Colon (tissue), 2 donors: ENCODE measurements around the gene MICALL2.

Experiments used
- FAIRE-seq: peaks from 2 replicates; lab custom pipeline; 2012; peaks lifted over from hg19 to GRCh38; lab: Jason Lieb, UNC
- donor health status: control.
- donor health status: control.

The MICALL2 gene

GRCh38 chr7:1458683-1459511, at the start of gene MICALL2:
MICALL2 (minus strand) TSS chr7:1459470; CDS start chr7:1459326, 144 bp downstream.
- FAIRE-seq = no peak

- no peak for FAIRE-seq
These were observed 49.0 kb upstream of the MICALL2 start for GRCh38 chr7:1508277-1508758.

DNA sequence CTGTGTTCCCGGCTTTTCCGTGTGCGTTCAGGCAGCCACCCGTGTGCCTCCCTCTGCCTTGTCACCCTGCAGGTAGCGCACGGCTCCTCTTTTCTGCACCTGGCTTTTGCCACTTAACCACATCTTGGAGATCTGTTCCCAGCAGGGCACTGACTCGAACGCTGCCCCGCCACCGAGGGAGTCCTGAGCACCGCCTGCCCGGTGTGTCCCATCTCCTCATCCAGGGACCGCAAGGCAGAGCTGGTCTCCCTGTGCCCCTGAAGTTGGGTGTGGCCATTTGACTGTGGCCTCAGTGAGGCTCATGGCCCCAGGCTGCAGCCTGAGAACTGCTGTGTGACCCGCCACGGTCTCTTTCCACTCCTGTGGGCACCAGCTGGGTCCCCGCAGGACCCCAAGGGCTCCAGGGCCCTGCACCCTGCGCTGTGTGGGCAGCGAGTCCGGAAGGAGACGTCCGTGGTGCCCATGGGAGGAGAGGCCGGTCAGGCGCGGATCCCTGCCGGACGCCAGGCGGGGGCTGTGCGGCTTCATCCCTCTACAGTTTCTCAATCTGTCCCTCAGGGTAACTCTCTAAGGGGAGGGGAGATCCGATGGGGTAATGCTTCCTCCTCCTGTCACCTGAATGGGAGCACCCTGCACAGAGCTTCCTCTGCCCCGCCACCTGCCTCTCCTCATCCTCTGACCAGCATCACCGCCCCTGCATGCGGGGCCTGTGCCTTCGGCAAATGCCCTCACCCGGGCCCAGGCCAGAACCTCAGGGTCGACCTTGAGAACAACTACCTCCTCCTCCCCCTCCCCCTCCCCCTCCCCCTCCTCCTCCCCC, 46.7 kb upstream of the MICALL2 start:
- FAIRE-seq = no peak

- no peak for FAIRE-seq
These were observed 44.8 kb upstream of the MICALL2 start, which contains the start of gene INTS1 for GRCh38 chr7:1503816-1504775. INTS1 (minus strand) TSS chr7:1504389; CDS start chr7:1503960, 429 bp downstream.

DNA sequence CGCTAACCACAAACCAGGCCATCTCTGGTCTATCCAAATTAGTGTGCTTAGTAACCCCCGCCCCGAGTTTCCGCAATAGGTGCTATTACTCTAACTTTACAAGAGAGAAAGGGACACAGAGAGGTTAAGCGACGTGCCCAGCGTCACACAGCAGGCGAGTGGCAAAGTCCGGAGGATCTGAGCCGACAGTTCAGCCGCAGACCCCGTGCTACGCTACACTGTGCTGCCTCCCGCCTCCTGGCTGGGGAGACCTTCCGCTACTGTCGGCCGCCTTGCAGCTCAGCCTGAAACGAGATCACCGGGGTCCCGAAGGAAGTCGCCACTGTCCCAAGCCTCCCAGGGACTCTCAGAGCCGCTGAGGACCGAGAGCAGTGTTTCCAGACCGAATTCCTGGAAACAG, 44.1 kb upstream of the MICALL2 start:
- no peak for FAIRE-seq

- FAIRE-seq = no peak
These were observed 43.6 kb upstream of the MICALL2 start for GRCh38 chr7:1502845-1503244.

DNA sequence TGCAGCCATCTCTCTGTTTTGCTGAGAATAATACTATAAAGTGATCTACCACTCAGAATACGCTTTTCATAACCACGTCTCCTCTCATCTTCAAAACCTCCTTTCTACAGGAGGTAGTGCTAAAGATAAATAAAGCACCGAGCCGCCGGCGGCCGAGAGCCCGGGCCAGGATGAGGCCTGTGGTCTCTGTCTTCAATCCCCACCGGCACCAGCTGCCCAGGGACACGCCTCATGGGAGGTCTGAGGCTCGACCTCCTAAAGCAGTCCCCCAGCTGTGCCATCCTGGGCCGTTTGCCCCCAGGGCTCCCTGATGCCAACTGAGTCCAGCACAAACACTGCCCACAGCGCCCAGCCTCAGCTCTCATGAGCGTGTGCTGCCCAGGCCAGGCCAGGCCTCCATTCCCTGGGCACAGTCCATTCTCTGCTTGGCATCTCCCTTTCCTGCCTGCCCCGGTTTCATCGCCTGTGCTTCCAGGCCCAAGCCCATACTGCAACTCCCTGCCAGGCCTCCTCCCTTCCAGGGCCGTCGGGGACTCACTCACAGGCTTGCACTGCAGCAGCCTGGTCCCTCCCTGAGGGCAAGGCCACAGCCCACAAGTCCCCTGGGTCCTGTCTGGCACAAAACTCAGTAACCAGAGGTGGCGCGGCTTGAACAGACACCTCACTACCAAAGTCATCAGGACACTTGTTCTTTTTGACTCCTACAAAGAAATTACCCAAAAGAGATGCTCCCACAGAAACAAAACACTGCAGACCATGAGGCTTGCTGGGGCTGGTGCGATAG, 42.4 kb upstream of the MICALL2 start:
- FAIRE-seq = no peak

GRCh38 chr7:1500064-1500807, 41.0 kb upstream of the MICALL2 start:
- no peak for FAIRE-seq

DNA sequence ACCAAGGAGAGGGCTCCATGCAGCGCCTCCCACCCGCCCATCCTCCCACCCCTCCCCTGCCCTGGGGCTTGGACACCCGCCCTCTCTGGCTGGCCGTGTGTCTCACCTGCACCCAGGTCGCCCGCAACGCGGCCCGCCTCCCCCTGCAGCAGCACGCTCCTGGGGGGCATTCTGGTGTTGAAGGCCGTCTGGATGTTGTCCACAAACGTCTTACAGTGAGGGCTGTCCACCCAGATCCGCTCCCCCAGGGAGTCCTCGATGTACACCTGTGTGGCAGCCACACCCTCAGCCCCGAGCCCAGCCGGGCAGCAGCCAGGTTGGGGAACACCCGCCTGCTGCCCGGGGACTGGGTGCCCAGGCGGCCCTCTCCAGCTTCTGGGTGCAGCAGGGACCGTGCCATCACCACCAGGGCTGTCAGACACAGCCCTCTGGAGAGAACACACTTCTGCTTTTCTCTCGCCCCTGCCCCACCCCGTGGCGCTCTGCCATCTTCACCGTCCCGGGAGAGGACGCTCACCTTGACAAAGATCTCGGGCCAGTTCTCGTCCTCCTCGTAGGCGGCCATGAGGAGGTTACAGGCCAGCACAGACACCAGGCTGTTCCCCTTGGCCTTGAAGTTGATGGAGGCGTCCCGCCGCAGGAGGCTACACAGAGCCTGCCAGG, 40.2 kb upstream of the MICALL2 start:
- no peak for FAIRE-seq

GRCh38 chr7:1498370-1499305, 39.4 kb upstream of the MICALL2 start:
- FAIRE-seq = no peak

DNA sequence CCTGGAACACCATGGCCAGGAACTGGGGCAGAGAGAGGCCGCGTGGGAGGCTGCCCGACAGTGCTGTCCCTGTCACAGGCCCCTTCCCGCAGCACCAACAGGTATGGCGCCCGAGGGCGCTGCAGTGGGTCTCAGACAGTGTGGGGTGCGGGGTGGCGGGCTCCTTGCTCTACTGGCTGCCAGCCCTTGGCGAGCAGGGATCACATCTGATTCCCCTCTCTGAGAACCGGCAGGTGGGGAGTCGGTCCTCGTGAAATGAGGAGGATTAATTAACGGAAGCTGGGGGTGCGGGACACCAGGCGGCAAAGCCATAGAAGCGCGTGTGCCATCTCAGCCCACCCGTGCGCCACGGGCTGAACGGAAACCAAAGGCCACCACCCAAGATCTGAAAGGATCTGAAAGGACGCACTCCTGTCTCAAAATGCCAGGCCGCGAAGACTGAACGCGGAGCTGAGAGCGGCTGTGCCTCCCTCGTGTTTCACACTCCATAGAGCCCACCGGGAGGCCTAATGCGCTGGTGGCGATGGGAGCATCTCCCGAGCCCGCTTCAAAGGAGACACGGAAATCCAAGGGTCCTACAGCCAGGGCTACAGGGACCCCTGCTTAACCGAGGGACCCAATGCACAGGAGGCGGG, 38.1 kb upstream of the MICALL2 start:
- no peak for FAIRE-seq

GRCh38 chr7:1496531-1497292, 37.4 kb upstream of the MICALL2 start:
- no peak for FAIRE-seq

GRCh38 chr7:1495564-1496242, 36.4 kb upstream of the MICALL2 start:
- FAIRE-seq = no peak

GRCh38 chr7:1494866-1495563, 35.7 kb upstream of the MICALL2 start:
- FAIRE-seq = no peak

GRCh38 chr7:1494447-1494846, 35.2 kb upstream of the MICALL2 start:
- no peak for FAIRE-seq

- no peak for FAIRE-seq
These were observed 34.3 kb upstream of the MICALL2 start for GRCh38 chr7:1493571-1493970.
